GM12874 (cell line): ENCODE measurements around the gene SH3RF1.

Source experiments
- TF ChIP-seq, protein P1 (sequence below): IDR thresholded peaks from 2 replicates; pipeline ENCODE4 v1.5.1; 2011; ENCODE audit warnings: low read depth, mild to moderate bottlenecking, control low read depth, low read length, moderate library complexity; ENCODE audit not compliant: insufficient read depth

The SH3RF1 gene

DNA sequence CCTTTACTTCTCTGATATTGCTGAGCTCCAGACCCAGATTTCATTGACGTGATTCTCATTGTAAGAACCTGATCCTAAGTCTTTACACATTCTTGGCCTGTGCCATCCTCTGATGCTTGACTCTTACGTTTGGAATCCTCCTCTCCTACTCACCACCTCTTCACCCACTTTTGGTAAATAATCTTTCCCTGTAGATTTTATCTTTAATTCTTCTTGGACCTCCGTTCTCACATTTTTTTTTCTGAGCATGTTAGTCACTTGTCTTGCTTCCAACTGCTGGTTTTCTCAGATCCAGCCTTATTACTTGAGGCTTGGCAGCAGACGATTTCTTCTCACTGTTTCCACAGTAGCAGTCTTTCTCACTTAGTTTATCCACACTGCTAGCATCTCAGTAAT lies 12.4 kb upstream of the SH3RF1 start:
- TF ChIP-seq, protein P1, sequence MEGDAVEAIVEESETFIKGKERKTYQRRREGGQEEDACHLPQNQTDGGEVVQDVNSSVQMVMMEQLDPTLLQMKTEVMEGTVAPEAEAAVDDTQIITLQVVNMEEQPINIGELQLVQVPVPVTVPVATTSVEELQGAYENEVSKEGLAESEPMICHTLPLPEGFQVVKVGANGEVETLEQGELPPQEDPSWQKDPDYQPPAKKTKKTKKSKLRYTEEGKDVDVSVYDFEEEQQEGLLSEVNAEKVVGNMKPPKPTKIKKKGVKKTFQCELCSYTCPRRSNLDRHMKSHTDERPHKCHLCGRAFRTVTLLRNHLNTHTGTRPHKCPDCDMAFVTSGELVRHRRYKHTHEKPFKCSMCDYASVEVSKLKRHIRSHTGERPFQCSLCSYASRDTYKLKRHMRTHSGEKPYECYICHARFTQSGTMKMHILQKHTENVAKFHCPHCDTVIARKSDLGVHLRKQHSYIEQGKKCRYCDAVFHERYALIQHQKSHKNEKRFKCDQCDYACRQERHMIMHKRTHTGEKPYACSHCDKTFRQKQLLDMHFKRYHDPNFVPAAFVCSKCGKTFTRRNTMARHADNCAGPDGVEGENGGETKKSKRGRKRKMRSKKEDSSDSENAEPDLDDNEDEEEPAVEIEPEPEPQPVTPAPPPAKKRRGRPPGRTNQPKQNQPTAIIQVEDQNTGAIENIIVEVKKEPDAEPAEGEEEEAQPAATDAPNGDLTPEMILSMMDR, result no peak

DNA sequence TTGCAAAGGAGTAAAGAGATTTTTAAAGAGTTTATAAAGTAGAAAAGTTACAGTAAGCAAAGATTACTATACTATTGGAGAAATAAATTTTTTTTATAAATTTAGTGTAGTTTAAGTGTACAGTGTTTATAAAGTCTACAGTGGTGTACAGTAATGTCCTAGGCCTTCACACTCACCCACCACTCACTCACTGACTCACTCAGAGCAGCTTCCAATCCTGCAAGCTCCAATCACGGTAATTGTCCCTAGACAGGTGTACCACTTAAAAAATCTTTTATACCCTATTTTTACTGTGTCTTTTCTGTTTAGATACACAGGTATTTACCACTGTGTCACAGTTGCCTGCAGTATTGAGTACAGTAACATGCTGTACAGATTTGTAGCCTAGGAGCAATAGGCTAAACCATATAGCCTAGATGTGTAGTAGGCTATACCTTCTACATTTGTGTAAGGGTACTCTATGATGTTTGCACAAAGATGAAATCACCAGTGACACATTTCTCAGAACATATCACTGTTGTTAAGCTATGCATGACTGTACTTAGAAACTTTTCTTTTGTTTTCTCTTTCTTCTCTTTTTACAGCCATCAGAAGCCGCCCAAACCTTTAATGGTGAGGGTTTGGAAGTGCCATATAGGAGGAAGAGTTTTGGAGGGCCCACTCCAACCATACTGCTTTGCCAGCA lies 11.8 kb upstream of the SH3RF1 start:
- TF ChIP-seq, protein P1, result no peak

DNA sequence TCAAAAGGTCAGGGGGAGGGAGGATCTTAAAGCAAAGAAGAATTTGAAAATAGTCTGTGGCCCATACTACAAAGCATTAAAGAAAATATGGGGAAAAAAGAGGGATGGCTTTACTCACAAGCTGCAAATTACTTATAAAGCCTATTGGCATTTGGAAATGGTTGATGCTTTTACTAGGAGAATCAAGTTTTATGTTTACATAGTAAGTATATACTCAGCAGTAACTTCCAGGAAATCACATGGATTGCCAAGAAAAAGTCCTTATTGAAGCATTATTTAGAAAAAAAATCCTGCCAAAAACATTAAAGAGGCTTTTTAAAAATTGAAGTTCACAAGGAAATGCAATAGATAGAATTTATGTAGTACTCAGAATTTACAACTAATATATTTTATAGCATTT lies 8.4 kb upstream of the SH3RF1 start:
- TF ChIP-seq, protein P1, result no peak

DNA sequence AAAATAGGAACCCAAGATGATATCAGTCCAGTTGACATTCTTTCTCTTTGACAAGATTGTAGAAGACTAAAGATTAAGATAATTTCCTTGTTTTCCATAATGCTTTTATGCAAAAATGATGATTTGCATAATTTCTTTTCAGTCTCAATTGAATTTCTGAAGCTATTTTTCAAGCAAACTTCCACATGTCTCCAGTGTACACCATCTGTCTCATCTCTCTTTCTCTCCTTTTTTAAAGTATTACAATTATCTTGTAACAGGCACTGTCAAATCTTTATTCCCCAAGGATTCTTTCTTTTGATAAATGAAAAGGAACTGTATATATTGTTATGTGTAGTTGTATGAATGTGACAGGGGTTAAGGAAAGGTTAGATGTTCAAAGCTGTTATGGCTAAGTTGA lies 7.9 kb upstream of the SH3RF1 start:
- TF ChIP-seq, protein P1, result no peak

DNA sequence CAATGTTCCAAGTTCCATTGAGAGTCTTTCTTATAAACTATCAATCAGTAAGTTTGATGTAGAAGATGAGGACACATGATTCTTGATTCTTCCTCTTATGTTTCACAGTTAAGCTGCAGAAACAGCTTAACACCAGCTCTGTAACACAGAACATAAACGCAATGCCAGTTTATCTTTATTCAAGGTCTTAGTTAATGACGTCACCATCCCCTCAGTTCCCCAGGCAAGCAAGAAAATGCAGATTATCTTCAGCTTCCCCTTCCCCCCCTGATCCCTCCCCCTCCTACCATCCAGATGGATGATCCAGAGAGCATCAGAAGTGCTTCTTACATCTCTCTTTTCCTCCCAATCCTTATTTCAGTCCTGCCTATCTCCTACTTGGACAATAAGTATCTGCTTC lies 4.4 kb upstream of the SH3RF1 start:
- TF ChIP-seq, protein P1, result no peak

DNA sequence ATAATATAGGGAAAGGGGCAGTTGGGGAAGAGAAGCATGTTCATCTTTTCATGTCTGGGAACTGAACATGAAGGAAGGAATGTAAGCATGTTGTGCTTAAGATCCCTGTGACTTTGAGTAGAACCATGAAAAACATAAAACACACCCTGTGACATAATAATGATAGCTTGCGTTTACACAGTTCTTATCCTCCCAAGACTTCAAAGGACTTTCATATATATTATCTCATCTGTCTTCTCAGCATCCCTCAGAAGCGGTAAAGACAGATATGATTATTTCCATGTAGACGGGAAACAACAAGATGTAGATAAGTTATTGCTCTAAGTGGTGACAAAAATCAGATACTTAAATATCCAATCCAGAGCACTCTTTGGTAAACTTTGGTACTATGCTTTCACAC lies 3.3 kb upstream of the SH3RF1 start:
- TF ChIP-seq, protein P1, result no peak

DNA sequence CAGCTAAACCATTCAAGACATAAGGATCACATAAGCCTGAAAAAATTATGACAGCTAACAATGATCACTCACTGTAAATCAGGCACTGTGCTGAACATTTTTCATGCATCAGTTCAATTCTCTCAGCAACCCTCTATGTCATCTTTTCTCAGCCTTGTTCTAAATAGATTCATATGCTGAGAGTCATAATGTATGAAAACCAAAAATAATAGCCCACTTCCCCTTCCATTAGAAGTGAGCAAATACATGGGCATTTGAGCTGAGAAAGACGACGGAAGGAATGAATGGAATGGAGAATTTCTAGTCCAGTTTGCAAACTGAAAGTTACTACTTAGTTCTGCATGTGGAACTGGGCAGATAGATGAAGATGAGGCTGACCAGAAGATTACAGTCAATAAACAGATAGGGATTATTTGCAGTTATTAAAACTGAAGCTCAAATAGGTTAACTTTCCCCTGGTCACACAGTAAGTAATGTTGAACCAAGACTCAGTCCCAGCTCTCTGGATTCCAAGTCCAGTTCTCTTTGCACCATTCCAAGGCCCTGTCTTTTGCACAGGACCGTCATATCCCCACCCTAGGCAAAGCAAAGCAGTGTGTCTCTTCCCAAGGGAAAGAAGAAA lies 1.6 kb upstream of the SH3RF1 start:
- TF ChIP-seq, protein P1, result no peak

DNA sequence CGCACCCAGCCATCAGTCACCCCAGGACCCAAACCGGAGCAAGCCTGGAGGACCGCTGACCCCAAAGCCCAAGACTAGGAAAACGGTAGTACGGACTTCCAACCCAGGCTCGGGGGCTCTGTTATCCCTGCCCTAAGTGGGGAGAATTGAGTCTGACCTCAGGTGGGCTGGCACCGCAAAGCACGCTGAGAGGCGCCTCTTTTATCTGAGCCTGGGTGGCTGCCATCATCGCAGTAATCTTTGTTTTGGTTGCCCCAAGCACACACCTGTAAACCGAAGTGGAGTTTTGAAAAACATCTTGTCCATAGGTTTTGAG lies 894 bp upstream of the SH3RF1 start:
- TF ChIP-seq, protein P1, result no peak
